Astrocyte (in vitro differentiated cells and primary cell): Measurements from ENCODE around the gene SCAPER. TPM values are rescaled to one million over a fixed set of nuclear protein-coding genes. Genes with fewer than 3 reads are reported as not detected.

Source experiments
- DNase-seq: peaks from one replicate; pipeline ENCODE4 v3.0.0-alpha.2; 2010; ENCODE audit warnings: low read depth
- FAIRE-seq: peaks from 2 replicates; lab custom pipeline; 2011; peaks lifted over from hg19 to GRCh38; lab: Jason Lieb, UNC
- H2AFZ ChIP-seq: 2 replicates; pipeline ENCODE4 v1.6.0; 2012; ENCODE audit warnings: low read depth, low read length, inconsistent platforms
- H3K27ac ChIP-seq: 2 replicates; pipeline ENCODE4 v1.5.1; 2011; ENCODE audit warnings: low read depth, low read length, inconsistent platforms
- H3K27me3 ChIP-seq: 2 replicates; pipeline ENCODE4 v1.6.0; 2011; ENCODE audit warnings: low read length, inconsistent platforms; ENCODE audit not compliant: insufficient read depth
- H3K36me3 ChIP-seq: 2 replicates; pipeline ENCODE4 v1.5.1; 2011; ENCODE audit warnings: low read length, inconsistent platforms; ENCODE audit not compliant: insufficient read depth
- H3K4me1 ChIP-seq: 2 replicates; pipeline ENCODE4 v1.5.1; 2011; ENCODE audit warnings: low read length, inconsistent platforms; ENCODE audit not compliant: insufficient read depth
- H3K4me2 ChIP-seq: 2 replicates; pipeline ENCODE4 v1.6.0; 2012; ENCODE audit warnings: low read length, inconsistent platforms
- H3K4me3 ChIP-seq: 2 replicates; pipeline ENCODE4 v1.5.1; 2011; ENCODE audit warnings: low read depth, mild to moderate bottlenecking, low read length, inconsistent platforms; ENCODE audit not compliant: insufficient read depth
- H3K79me2 ChIP-seq: 2 replicates; pipeline ENCODE4 v1.6.0; 2012; ENCODE audit warnings: mild to moderate bottlenecking, low read length, inconsistent platforms; ENCODE audit not compliant: insufficient read depth
- H3K9ac ChIP-seq: 2 replicates; pipeline ENCODE4 v1.6.0; 2012; ENCODE audit warnings: mild to moderate bottlenecking, low read length, inconsistent platforms
- H3K9me3 ChIP-seq: 2 replicates; pipeline ENCODE4 v1.5.1; 2012; ENCODE audit warnings: low read depth, mild to moderate bottlenecking, low read length, inconsistent platforms; ENCODE audit not compliant: insufficient read depth
- H4K20me1 ChIP-seq: 2 replicates; pipeline ENCODE4 v1.6.0; 2012; ENCODE audit warnings: low read length, inconsistent platforms; ENCODE audit not compliant: insufficient read depth
- H3K27ac Mint-ChIP-seq: one replicate; pipeline ENCODE4 v1.8.0; 2021; ENCODE audit warnings: mild to moderate bottlenecking, mixed read lengths; ENCODE audit not compliant: unreplicated experiment
- H3K27me3 Mint-ChIP-seq: one replicate; pipeline ENCODE4 v1.8.0; 2021; ENCODE audit warnings: low read depth, mixed read lengths; ENCODE audit not compliant: unreplicated experiment
- H3K36me3 Mint-ChIP-seq: one replicate; pipeline ENCODE4 v1.8.0; 2021; ENCODE audit warnings: low read depth, mixed read lengths; ENCODE audit not compliant: unreplicated experiment
- H3K4me1 Mint-ChIP-seq: one replicate; pipeline ENCODE4 v1.8.0; 2021; ENCODE audit warnings: low read depth, mixed read lengths; ENCODE audit not compliant: unreplicated experiment
- H3K4me3 Mint-ChIP-seq: one replicate; pipeline ENCODE4 v1.8.0; 2021; ENCODE audit warnings: mild to moderate bottlenecking, moderate library complexity, mixed read lengths; ENCODE audit not compliant: unreplicated experiment
- H3K9me3 Mint-ChIP-seq: one replicate; pipeline ENCODE4 v1.8.0; 2021; ENCODE audit warnings: mild to moderate bottlenecking, mixed read lengths; ENCODE audit not compliant: unreplicated experiment
- CTCF ChIP-seq: IDR thresholded peaks from 2 replicates; pipeline ENCODE4 v1.5.1; 2011; ENCODE audit warnings: low read depth, mild to moderate bottlenecking, inconsistent platforms, low read length, moderate library complexity; ENCODE audit not compliant: insufficient read depth
- EZH2 ChIP-seq: IDR thresholded peaks from 2 replicates; pipeline ENCODE4 v1.6.1; 2012; ENCODE audit warnings: mild to moderate bottlenecking, low read length, inconsistent platforms; ENCODE audit not compliant: insufficient read depth
- total RNA-seq: library from RNA; stranded (reverse); gene quantifications from 2 replicates; pipeline ENCODE4 v1.2.1, GENCODE V29; 2021

The SCAPER gene
- total RNA-seq, 1 donor from 2014 or later: 8.6 TPM

- peaks cover 10% of the 10 kb centered on the region for H3K36me3 Mint-ChIP-seq
- H3K9me3 Mint-ChIP-seq: peaks cover 3% of the 10 kb centered on the region
- Histone ChIP-seq H2AFZ (no peak overlapping the region), H3K9me3 (no peaks in the 10 kb centered on the region), H3K4me3 (no peak overlapping the region), H3K36me3 (no peaks in the 10 kb centered on the region), H3K27ac (no peak overlapping the region), H4K20me1 (no peaks in the 10 kb centered on the region), H3K4me2 (no peak overlapping the region), H3K79me2 (no peaks in the 10 kb centered on the region), H3K27me3 (no peaks in the 10 kb centered on the region), H3K4me1 (no peaks in the 10 kb centered on the region), H3K9ac (no peak overlapping the region)
- H3K4me3 Mint-ChIP-seq: no peak overlapping the region
- FAIRE-seq (no peak), DNase-seq (no peak)
- no peaks in the 10 kb centered on the region for H3K4me1 Mint-ChIP-seq
- H3K27me3 Mint-ChIP-seq: no peaks in the 10 kb centered on the region
- no peak for TF ChIP-seq EZH2
- no peak for TF ChIP-seq CTCF
- H3K27ac Mint-ChIP-seq: no peak overlapping the region
Observed at GRCh38 chr15:76815421-76815820, 89.7 kb downstream of the SCAPER start.

- no peaks in the 10 kb centered on the region for H3K27me3 ChIP-seq
- H3K27ac ChIP-seq: no peak overlapping the region
- H3K27me3 Mint-ChIP-seq: no peaks in the 10 kb centered on the region
- no peak overlapping the region for H3K4me3 ChIP-seq
- H3K27ac Mint-ChIP-seq: no peak overlapping the region
- H3K36me3 ChIP-seq: no peaks in the 10 kb centered on the region
- no peak overlapping the region for H3K4me2 ChIP-seq
- no peaks in the 10 kb centered on the region for H3K9me3 Mint-ChIP-seq
- FAIRE-seq (no peak), DNase-seq (no peak)
- no peaks in the 10 kb centered on the region for H3K4me1 ChIP-seq
- no peaks in the 10 kb centered on the region for H3K36me3 Mint-ChIP-seq
- TF ChIP-seq CTCF (no peak), EZH2 (no peak)
- H4K20me1 ChIP-seq: no peaks in the 10 kb centered on the region
- H3K9ac ChIP-seq: no peak overlapping the region
- no peaks in the 10 kb centered on the region for H3K9me3 ChIP-seq
- no peaks in the 10 kb centered on the region for H3K4me1 Mint-ChIP-seq
- no peaks in the 10 kb centered on the region for H3K79me2 ChIP-seq
- H3K4me3 Mint-ChIP-seq: no peak overlapping the region
- H2AFZ ChIP-seq: no peak overlapping the region
Observed at GRCh38 chr15:76812381-76812780, 92.8 kb downstream of the SCAPER start.

- Histone ChIP-seq H3K4me1 (no peaks in the 10 kb centered on the region), H3K27ac (no peak overlapping the region), H2AFZ (no peak overlapping the region), H3K9ac (no peak overlapping the region), H3K4me3 (no peak overlapping the region), H3K4me2 (no peak overlapping the region), H3K9me3 (no peaks in the 10 kb centered on the region), H4K20me1 (no peaks in the 10 kb centered on the region), H3K79me2 (no peaks in the 10 kb centered on the region), H3K27me3 (no peaks in the 10 kb centered on the region), H3K36me3 (no peaks in the 10 kb centered on the region)
- DNase-seq: no peak
- Mint-ChIP-seq H3K27ac (no peak overlapping the region), H3K9me3 (no peaks in the 10 kb centered on the region), H3K4me1 (no peaks in the 10 kb centered on the region), H3K27me3 (no peaks in the 10 kb centered on the region), H3K4me3 (no peak overlapping the region), H3K36me3 (no peaks in the 10 kb centered on the region)
- FAIRE-seq: no peak
- TF ChIP-seq EZH2: no peak
- TF ChIP-seq CTCF: no peak
Observed at GRCh38 chr15:76809412-76810103, 95.6 kb downstream of the SCAPER start.
